ENCODE measurements around the gene CFAP73. TPM values are rescaled to one million over a fixed set of nuclear protein-coding genes. Genes with fewer than 3 reads are reported as not detected.

CFAP73 gene
- total RNA-seq, 1 experiment from 2014 or later: 0.94 TPM

DNA sequence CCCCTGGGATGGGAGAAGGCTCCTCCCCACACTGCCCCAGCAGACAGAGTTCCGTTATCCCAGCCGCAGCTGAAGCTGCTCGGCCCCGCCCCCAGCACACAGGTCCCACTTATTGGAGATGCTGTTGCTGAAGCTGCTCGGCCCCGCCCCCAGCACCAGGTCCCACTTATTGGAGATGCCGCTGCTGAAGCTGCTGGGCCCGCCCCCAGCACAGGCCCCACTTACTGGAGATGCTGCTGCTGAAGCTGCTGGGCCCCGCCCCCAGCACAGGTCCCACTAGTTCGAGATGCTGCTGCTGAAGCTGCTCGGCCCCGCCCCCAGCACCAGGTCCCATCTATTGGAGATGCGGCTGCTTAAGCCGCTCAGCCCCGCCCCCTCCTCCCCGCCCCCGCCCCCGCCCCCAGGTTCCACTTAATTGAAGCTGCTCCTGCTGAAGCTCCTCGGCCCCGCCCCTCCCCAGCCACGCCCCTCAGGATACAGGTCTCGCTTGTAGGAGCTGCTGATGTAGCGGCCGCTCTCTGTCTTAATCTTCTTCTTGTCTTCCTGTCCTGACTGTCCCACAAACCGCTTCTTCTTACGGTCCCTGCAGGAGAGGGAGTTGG is 12.0 kb downstream of the CFAP73 start (continued):
- TF ChIP-seq, protein P1, sequence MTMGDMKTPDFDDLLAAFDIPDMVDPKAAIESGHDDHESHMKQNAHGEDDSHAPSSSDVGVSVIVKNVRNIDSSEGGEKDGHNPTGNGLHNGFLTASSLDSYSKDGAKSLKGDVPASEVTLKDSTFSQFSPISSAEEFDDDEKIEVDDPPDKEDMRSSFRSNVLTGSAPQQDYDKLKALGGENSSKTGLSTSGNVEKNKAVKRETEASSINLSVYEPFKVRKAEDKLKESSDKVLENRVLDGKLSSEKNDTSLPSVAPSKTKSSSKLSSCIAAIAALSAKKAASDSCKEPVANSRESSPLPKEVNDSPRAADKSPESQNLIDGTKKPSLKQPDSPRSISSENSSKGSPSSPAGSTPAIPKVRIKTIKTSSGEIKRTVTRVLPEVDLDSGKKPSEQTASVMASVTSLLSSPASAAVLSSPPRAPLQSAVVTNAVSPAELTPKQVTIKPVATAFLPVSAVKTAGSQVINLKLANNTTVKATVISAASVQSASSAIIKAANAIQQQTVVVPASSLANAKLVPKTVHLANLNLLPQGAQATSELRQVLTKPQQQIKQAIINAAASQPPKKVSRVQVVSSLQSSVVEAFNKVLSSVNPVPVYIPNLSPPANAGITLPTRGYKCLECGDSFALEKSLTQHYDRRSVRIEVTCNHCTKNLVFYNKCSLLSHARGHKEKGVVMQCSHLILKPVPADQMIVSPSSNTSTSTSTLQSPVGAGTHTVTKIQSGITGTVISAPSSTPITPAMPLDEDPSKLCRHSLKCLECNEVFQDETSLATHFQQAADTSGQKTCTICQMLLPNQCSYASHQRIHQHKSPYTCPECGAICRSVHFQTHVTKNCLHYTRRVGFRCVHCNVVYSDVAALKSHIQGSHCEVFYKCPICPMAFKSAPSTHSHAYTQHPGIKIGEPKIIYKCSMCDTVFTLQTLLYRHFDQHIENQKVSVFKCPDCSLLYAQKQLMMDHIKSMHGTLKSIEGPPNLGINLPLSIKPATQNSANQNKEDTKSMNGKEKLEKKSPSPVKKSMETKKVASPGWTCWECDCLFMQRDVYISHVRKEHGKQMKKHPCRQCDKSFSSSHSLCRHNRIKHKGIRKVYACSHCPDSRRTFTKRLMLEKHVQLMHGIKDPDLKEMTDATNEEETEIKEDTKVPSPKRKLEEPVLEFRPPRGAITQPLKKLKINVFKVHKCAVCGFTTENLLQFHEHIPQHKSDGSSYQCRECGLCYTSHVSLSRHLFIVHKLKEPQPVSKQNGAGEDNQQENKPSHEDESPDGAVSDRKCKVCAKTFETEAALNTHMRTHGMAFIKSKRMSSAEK (CRISPR knock-in tag; IDR thresholded peaks at IDR 0.05; ENCODE audit: borderline replicate concordance): no peak
- TF ChIP-seq MXD4 (CRISPR knock-in tag; IDR thresholded peaks at IDR 0.05; ENCODE audit: borderline replicate concordance): no peak

DNA sequence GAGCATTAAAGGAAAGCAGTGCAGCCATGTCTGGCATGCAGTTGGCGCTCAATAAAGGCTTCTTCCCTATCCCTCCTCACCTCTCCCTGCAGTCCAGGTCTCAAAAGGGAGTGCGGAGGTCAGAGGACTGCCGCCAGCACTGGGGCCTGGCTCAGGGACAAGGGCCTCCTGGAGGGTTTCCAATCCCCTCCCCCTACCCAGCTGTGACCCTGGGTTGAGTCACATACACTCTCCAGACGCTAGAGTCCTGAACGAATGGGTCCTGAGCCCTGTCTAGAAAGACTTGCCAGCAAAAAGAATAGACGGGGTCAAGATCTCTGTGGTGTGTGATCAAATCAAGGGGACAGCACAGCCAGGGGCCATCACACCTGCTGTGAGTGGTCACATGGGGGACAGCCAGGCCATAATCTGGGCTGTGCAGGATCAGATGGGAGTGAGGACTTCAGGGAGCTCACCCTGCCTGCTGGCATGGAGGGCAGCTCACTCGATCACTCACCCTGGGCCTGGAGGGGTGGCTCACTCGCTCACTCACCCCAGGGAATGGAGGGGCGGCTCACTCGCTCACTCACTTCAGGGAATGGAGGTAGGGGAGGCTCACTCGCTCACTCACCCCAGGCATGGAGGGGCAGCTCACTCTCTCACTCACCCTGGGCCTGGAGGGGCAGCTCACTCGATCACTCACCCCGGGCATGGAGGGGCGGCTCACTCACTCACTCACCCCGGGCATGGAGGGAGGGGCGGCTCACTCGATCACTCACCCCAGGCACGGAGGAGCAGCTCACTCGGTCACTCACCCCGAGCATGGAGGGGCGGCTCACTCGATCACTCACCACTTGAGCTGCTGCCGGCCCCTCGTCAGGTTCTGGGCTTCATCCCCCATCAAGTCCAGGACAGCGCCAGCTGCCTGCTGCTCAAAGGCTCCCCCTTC is 12.8 kb downstream of the CFAP73 start:
- POLR2A ChIA-PET: interaction anchor here (0.9 to 1.0 kb wide), 5 partner anchors 9 to 75 kb away, joined by 3 to 7 read pairs (median 3); no protein-coding TSS in a partner anchor
- H3K27ac Mint-ChIP-seq: peak overlapping the region; percentile 84
- DNase-seq (ENCODE audit: low spot score): peak; percentile 38
- CTCF ChIA-PET: interaction anchor here (0.7 to 2.6 kb wide), 23 partner anchors 8 to 299 kb away, joined by 3 to 45 read pairs (median 5); partner anchors contain the start of genes CFAP73 and RASAL1
- H3K9me3 Mint-ChIP-seq: no peaks in the 10 kb centered on the region
- H3K4me3 Mint-ChIP-seq: no peak overlapping the region
- H3K27me3 Mint-ChIP-seq (ENCODE audit: low read depth): no peaks in the 10 kb centered on the region
- peaks cover 28% of the 10 kb centered on the region for H3K4me1 Mint-ChIP-seq
- ATAC-seq: peak; percentile 5; the same call in 1 of the 2 replicates
- TF ChIP-seq, protein P2, sequence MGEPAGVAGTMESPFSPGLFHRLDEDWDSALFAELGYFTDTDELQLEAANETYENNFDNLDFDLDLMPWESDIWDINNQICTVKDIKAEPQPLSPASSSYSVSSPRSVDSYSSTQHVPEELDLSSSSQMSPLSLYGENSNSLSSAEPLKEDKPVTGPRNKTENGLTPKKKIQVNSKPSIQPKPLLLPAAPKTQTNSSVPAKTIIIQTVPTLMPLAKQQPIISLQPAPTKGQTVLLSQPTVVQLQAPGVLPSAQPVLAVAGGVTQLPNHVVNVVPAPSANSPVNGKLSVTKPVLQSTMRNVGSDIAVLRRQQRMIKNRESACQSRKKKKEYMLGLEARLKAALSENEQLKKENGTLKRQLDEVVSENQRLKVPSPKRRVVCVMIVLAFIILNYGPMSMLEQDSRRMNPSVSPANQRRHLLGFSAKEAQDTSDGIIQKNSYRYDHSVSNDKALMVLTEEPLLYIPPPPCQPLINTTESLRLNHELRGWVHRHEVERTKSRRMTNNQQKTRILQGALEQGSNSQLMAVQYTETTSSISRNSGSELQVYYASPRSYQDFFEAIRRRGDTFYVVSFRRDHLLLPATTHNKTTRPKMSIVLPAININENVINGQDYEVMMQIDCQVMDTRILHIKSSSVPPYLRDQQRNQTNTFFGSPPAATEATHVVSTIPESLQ (CRISPR knock-in tag; IDR thresholded peaks at IDR 0.05): no peak
- TF ChIP-seq, protein P3, sequence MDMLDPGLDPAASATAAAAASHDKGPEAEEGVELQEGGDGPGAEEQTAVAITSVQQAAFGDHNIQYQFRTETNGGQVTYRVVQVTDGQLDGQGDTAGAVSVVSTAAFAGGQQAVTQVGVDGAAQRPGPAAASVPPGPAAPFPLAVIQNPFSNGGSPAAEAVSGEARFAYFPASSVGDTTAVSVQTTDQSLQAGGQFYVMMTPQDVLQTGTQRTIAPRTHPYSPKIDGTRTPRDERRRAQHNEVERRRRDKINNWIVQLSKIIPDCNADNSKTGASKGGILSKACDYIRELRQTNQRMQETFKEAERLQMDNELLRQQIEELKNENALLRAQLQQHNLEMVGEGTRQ (CRISPR knock-in tag; IDR thresholded peaks at IDR 0.05): no peak
- TF ChIP-seq MXD4 (CRISPR knock-in tag; IDR thresholded peaks at IDR 0.05; ENCODE audit: borderline replicate concordance) (no peak), TEAD4 (CRISPR knock-in tag; IDR thresholded peaks at IDR 0.05) (no peak), ZNF671 (CRISPR knock-in tag; IDR thresholded peaks at IDR 0.05) (no peak), ETV6 (CRISPR knock-in tag; IDR thresholded peaks at IDR 0.05) (no peak), ZNF138 (CRISPR knock-in tag; conservative IDR thresholded peaks at IDR 0.05) (no peak), ELF4 (CRISPR knock-in tag; IDR thresholded peaks at IDR 0.05; ENCODE audit: low read depth) (no peak), SOX15 (CRISPR knock-in tag; IDR thresholded peaks at IDR 0.05) (no peak), TCF7 (CRISPR knock-in tag; IDR thresholded peaks at IDR 0.05; ENCODE audit: low read depth) (no peak), ZNF317 (CRISPR knock-in tag; IDR thresholded peaks at IDR 0.05; ENCODE audit: borderline replicate concordance, low read depth) (no peak), ZNF121 (CRISPR knock-in tag; IDR thresholded peaks at IDR 0.05) (no peak), OVOL2 (CRISPR knock-in tag; IDR thresholded peaks at IDR 0.05; ENCODE audit: borderline replicate concordance) (no peak)
- TF ChIP-seq, protein P4, sequence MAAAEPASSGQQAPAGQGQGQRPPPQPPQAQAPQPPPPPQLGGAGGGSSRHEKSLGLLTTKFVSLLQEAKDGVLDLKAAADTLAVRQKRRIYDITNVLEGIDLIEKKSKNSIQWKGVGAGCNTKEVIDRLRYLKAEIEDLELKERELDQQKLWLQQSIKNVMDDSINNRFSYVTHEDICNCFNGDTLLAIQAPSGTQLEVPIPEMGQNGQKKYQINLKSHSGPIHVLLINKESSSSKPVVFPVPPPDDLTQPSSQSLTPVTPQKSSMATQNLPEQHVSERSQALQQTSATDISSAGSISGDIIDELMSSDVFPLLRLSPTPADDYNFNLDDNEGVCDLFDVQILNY (CRISPR knock-in tag; IDR thresholded peaks at IDR 0.05): no peak
- TF ChIP-seq, protein P5, sequence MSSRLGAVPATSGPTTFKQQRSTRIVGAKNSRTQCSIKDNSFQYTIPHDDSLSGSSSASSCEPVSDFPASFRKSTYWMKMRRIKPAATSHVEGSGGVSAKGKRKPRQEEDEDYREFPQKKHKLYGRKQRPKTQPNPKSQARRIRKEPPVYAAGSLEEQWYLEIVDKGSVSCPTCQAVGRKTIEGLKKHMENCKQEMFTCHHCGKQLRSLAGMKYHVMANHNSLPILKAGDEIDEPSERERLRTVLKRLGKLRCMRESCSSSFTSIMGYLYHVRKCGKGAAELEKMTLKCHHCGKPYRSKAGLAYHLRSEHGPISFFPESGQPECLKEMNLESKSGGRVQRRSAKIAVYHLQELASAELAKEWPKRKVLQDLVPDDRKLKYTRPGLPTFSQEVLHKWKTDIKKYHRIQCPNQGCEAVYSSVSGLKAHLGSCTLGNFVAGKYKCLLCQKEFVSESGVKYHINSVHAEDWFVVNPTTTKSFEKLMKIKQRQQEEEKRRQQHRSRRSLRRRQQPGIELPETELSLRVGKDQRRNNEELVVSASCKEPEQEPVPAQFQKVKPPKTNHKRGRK (CRISPR knock-in tag; IDR thresholded peaks at IDR 0.05; ENCODE audit: borderline replicate concordance): no peak
- H3K36me3 Mint-ChIP-seq: peaks cover 34% of the 10 kb centered on the region
